Inferior parietal cortex (tissue), 1 donor: ENCODE results near the gene ARTN.

Experiments
- DNase-seq: peaks from one replicate; pipeline ENCODE4 v3.0.0-alpha.2; 2016; ENCODE audit errors: extremely low spot score

Gene ARTN

DNA sequence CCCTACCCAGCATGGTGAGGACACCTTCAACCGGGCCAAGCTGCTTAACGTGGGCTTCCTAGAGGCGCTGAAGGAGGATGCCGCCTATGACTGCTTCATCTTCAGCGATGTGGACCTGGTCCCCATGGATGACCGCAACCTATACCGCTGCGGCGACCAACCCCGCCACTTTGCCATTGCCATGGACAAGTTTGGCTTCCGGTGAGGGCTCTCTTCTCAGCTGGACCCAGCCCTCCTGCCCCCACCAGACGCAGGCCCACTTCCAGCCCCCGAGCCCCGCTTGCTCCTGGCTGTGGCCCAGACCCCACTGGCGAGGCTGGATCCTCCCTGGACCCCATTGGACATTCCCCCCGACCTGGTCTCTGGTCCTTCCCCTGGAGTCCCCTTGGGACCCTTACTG lies 51.3 kb downstream of the ARTN start:
- DNase-seq = no peak

DNA sequence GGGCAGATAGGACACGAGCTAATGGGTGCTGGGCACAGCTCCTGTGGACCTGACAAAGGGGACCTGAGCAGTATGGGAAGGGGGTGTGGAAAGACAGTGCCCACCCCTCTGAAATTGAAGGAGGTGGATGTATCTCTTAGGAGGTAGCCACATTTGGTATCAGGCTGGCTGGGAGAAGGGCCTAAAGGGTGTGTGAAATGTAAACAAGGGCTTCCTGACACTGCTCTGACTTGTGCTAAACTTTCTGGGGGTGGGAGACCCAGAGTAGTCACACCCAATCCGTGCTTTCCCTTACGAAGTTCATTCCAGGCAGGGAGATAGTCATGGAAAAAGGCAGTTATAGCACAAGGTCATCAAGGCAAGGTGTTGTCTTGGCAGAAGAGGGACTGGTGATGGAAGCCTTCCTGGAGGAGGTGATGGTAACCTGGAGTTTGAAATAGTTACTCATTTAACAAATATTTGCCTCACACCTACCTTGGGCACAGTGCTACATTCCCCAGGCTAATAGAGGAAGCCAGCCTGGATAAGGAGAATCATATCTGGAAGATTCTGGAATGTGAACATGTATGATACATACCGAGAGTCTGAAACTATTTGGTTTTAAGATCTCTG lies 52.5 kb downstream of the ARTN start:
- no peak for DNase-seq

DNA sequence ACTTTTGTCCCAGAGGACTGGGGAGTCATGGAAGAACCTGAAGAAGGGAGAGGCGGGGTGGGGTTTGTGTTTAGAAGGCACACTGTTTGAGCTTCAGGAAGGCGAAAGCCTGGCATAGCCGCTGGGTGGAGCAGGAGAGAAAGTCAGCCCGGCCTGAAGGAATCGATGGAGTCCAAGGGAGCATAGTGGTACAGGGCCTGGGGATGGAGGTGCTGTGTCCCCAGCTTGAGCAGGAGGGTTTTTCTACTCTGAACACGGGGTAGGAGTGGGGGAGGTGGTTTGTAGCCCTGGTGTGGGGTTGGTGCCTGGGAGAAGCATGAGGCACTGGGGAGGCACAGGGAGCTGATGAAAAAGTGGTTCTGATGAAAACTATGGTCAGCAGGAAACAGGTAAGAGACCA lies 53.1 kb downstream of the ARTN start:
- no peak for DNase-seq
